Neural cell (in vitro differentiated cells): ENCODE data around the gene CAT. TPM values are rescaled to one million over a fixed set of nuclear protein-coding genes. Genes with fewer than 3 reads are reported as not detected.

ENCODE experiments used
- H2AFZ ChIP-seq: fragments of 200-600, 300-800 bp; sonication (generic), shearing (Covaris generic); 2 replicates; pipeline ENCODE4 v1.6.0; 2014; ENCODE audit warnings: low read depth, mild to moderate bottlenecking, antibody characterized with exemption, low read length, moderate library complexity
- H3F3A ChIP-seq: fragments of 200-600 bp; shearing (Covaris generic); 2 replicates; pipeline ENCODE4 v1.6.1; 2016; ENCODE audit warnings: mild to moderate bottlenecking, moderate library complexity, mixed read lengths, antibody characterized with exemption, low read length; ENCODE audit not compliant: insufficient read depth, poor library complexity, severe bottlenecking
- H3K27ac ChIP-seq: fragments of 200-600, 300-800 bp; sonication (generic), shearing (Covaris generic); 2 replicates; pipeline ENCODE4 v1.5.1; 2014; ENCODE audit warnings: mild to moderate bottlenecking, low read length, moderate library complexity
- H3K27me3 ChIP-seq: fragments of 300-800, 200-600 bp; sonication (generic), shearing (Covaris generic); 2 replicates; pipeline ENCODE4 v1.6.0; 2014; ENCODE audit warnings: mild to moderate bottlenecking, low read depth, low read length, moderate library complexity; ENCODE audit not compliant: insufficient read depth
- H3K36me3 ChIP-seq: fragments of 300-800, 200-600 bp; sonication (generic), shearing (Covaris generic); 2 replicates; pipeline ENCODE4 v1.5.1; 2014; ENCODE audit warnings: mild to moderate bottlenecking, antibody characterized with exemption, low read length, moderate library complexity; ENCODE audit not compliant: insufficient read depth
- H3K4me2 ChIP-seq: fragments of 300-800, 200-600 bp; sonication (generic), shearing (Covaris generic); 2 replicates; pipeline ENCODE4 v1.6.0; 2014; ENCODE audit warnings: mild to moderate bottlenecking, low read length
- H3K4me3 ChIP-seq: fragments of 300-800, 200-600 bp; sonication (generic), shearing (Covaris generic); 2 replicates; pipeline ENCODE4 v1.5.1; 2014; ENCODE audit warnings: mild to moderate bottlenecking, low read length, moderate library complexity
- H3K79me2 ChIP-seq: fragments of 200-600 bp; shearing (Covaris generic); replicated peaks from 2 replicates; pipeline ENCODE4 v1.6.0; 2014; ENCODE audit warnings: mild to moderate bottlenecking, low read length, moderate library complexity; ENCODE audit not compliant: insufficient read depth
- H3K9ac ChIP-seq: fragments of 300-800, 200-600 bp; sonication (generic), shearing (Covaris generic); 2 replicates; pipeline ENCODE4 v1.6.1; 2016; ENCODE audit warnings: mild to moderate bottlenecking, low read length, mixed read lengths
- H3K9me2 ChIP-seq: fragments of 200-600 bp; shearing (Covaris generic); 2 replicates; pipeline ENCODE4 v1.6.1; 2016; ENCODE audit warnings: mild to moderate bottlenecking, low read length, mixed read lengths; ENCODE audit not compliant: insufficient read depth
- H3K9me3 ChIP-seq: fragments of 200-600, 300-800 bp; sonication (generic), shearing (Covaris generic); 2 replicates; pipeline ENCODE4 v1.6.1; 2016; ENCODE audit warnings: mild to moderate bottlenecking, mixed run types, low read length, moderate library complexity, mixed read lengths
- H4K20me1 ChIP-seq: fragments of 200-600 bp; shearing (Covaris generic); 2 replicates; pipeline ENCODE4 v1.6.1; 2016; ENCODE audit warnings: mild to moderate bottlenecking, mixed run types; ENCODE audit not compliant: insufficient read depth
- EP300 ChIP-seq: fragments of 450-650 bp; conservative IDR thresholded peaks from 2 replicates; pipeline ENCODE4 v1.6.1; 2014; ENCODE audit warnings: antibody characterized with exemption, mild to moderate bottlenecking, moderate library complexity; ENCODE audit not compliant: poor library complexity, severe bottlenecking
- EZH2 ChIP-seq: fragments of 200-600, 300-800 bp; shearing (Covaris generic), sonication (generic); IDR thresholded peaks from 2 replicates; pipeline ENCODE4 v1.6.1; 2014; ENCODE audit warnings: antibody characterized with exemption, low read length, borderline replicate concordance, mild to moderate bottlenecking; ENCODE audit not compliant: insufficient read depth, poor library complexity, severe bottlenecking
- MXI1 ChIP-seq: fragments of 450-650 bp; conservative IDR thresholded peaks from 2 replicates; pipeline ENCODE4 v1.6.1; 2014; ENCODE audit warnings: antibody characterized with exemption, mild to moderate bottlenecking; ENCODE audit not compliant: poor library complexity, severe bottlenecking
- POLR2AphosphoS5 ChIP-seq: IDR thresholded peaks from 2 replicates; pipeline ENCODE4 v1.6.1; 2012
- RAD21 ChIP-seq: fragments of 450-650 bp; conservative IDR thresholded peaks from 2 replicates; pipeline ENCODE4 v1.6.1; 2014; ENCODE audit warnings: antibody characterized with exemption, mild to moderate bottlenecking, moderate library complexity
- SMC3 ChIP-seq: fragments of 450-650 bp; conservative IDR thresholded peaks from 2 replicates; pipeline ENCODE4 v1.6.1; 2014; ENCODE audit warnings: antibody characterized with exemption, mild to moderate bottlenecking, moderate library complexity; ENCODE audit not compliant: poor library complexity
- TAF1 ChIP-seq: IDR thresholded peaks from 2 replicates; pipeline ENCODE4 v1.6.1; 2012; ENCODE audit warnings: low read depth
- polyA plus RNA-seq: library from polyadenylated mRNA; depleted of rRNA; stranded (reverse); fragments of >200 nt; gene quantifications from 2 replicates; pipeline ENCODE4 v1.2.3, GENCODE V29; 2014
- TF ChIP-seq, protein P1 (sequence below): fragments of 450-650 bp; IDR thresholded peaks from 2 replicates; pipeline ENCODE4 v1.5.1; 2014; ENCODE audit warnings: antibody characterized with exemption, mild to moderate bottlenecking, moderate library complexity; ENCODE audit not compliant: poor library complexity, severe bottlenecking
- TF ChIP-seq, protein P2 (sequence below): IDR thresholded peaks from 2 replicates; pipeline ENCODE4 v1.6.1; 2012; ENCODE audit warnings: borderline replicate concordance

The CAT gene
- polyA plus RNA-seq, 1 donor from 2014 or later = 40.1 TPM

DNA sequence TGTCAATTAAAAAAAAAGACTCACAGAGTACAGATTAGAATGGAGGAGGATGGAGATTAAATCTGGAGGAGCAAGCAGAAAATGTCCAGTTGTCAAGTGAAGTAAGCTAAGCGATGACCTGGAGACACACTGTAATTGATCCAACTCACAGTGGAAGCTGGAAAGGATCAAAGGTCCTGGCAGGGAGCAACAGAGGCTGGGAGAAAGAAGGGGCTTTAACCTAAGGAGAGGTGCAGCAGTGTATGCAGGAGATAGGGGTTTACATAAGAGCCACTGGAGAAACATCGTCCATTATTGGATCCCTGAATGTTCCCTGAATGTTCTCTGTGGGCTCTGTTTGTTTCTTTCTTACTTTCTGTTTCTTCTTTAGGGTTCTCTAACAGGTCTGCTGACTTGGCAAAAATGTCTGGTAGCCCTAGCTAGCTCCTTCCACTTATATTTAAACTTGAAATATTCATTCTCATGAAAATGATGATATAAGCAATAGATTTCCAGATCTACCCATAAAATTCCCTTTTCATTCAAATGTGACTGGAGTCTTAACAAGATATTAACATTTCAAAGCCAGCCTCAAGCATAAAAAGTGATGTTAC is 30.1 kb upstream of the CAT start:
- Histone ChIP-seq H3K9me3 (peaks cover 5% of the 10 kb centered on the region), H3F3A (no peaks in the 10 kb centered on the region), H3K9ac (no peak overlapping the region), H3K27ac (no peak overlapping the region), H3K27me3 (no peaks in the 10 kb centered on the region), H3K4me3 (no peak overlapping the region), H3K79me2 (no peaks in the 10 kb centered on the region), H4K20me1 (no peaks in the 10 kb centered on the region), H3K36me3 (no peaks in the 10 kb centered on the region), H3K4me2 (no peak overlapping the region), H2AFZ (no peak overlapping the region), H3K9me2 (no peaks in the 10 kb centered on the region)
- TF ChIP-seq, protein P1, sequence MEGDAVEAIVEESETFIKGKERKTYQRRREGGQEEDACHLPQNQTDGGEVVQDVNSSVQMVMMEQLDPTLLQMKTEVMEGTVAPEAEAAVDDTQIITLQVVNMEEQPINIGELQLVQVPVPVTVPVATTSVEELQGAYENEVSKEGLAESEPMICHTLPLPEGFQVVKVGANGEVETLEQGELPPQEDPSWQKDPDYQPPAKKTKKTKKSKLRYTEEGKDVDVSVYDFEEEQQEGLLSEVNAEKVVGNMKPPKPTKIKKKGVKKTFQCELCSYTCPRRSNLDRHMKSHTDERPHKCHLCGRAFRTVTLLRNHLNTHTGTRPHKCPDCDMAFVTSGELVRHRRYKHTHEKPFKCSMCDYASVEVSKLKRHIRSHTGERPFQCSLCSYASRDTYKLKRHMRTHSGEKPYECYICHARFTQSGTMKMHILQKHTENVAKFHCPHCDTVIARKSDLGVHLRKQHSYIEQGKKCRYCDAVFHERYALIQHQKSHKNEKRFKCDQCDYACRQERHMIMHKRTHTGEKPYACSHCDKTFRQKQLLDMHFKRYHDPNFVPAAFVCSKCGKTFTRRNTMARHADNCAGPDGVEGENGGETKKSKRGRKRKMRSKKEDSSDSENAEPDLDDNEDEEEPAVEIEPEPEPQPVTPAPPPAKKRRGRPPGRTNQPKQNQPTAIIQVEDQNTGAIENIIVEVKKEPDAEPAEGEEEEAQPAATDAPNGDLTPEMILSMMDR = no peak
- no peak for TF ChIP-seq EP300

DNA sequence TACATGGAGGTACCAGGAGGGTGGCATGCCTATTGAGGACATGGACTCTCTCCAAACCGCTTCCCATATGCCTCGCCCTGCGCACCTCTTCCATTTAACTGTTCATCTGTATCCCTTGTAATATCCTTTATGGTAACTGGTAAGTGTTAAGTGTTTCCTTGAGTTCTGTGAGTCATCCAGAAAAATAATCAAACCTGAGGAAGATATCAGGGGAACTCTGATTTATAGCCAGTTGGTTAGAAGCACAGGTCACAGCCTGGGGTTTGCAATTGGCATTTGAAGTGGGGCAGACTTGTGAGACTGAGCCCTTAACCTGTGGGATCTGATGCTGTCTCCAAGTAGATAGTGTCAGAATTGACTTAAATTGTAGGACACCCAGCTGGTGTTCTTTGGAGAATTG is 27.6 kb upstream of the CAT start:
- TF ChIP-seq POLR2AphosphoS5 (no peak), RAD21 (no peak), MXI1 (no peak), EZH2 (no peak), EP300 (no peak), TAF1 (no peak), SMC3 (no peak)
- TF ChIP-seq, protein P1 = no peak
- TF ChIP-seq, protein P2, sequence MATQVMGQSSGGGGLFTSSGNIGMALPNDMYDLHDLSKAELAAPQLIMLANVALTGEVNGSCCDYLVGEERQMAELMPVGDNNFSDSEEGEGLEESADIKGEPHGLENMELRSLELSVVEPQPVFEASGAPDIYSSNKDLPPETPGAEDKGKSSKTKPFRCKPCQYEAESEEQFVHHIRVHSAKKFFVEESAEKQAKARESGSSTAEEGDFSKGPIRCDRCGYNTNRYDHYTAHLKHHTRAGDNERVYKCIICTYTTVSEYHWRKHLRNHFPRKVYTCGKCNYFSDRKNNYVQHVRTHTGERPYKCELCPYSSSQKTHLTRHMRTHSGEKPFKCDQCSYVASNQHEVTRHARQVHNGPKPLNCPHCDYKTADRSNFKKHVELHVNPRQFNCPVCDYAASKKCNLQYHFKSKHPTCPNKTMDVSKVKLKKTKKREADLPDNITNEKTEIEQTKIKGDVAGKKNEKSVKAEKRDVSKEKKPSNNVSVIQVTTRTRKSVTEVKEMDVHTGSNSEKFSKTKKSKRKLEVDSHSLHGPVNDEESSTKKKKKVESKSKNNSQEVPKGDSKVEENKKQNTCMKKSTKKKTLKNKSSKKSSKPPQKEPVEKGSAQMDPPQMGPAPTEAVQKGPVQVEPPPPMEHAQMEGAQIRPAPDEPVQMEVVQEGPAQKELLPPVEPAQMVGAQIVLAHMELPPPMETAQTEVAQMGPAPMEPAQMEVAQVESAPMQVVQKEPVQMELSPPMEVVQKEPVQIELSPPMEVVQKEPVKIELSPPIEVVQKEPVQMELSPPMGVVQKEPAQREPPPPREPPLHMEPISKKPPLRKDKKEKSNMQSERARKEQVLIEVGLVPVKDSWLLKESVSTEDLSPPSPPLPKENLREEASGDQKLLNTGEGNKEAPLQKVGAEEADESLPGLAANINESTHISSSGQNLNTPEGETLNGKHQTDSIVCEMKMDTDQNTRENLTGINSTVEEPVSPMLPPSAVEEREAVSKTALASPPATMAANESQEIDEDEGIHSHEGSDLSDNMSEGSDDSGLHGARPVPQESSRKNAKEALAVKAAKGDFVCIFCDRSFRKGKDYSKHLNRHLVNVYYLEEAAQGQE = no peak
- H3F3A ChIP-seq = no peaks in the 10 kb centered on the region
- H4K20me1 ChIP-seq = no peaks in the 10 kb centered on the region
- no peaks in the 10 kb centered on the region for H3K79me2 ChIP-seq
- no peak overlapping the region for H3K9ac ChIP-seq
- H3K36me3 ChIP-seq = no peaks in the 10 kb centered on the region
- peaks cover 5% of the 10 kb centered on the region for H3K9me3 ChIP-seq
- no peak overlapping the region for H3K27ac ChIP-seq
- no peaks in the 10 kb centered on the region for H3K27me3 ChIP-seq
- H3K4me3 ChIP-seq = no peak overlapping the region
- no peak overlapping the region for H2AFZ ChIP-seq
- no peaks in the 10 kb centered on the region for H3K9me2 ChIP-seq
- no peak overlapping the region for H3K4me2 ChIP-seq
